Neural progenitor cell (in vitro differentiated cells): Measurements from ENCODE around the gene SPR. TPM values are rescaled to one million over a fixed set of nuclear protein-coding genes. Genes with fewer than 3 reads are reported as not detected.
A peak's percentile ranks its signal among the peaks of the same experiment; 100 is the strongest.

ENCODE experiments used
- DNase-seq: peaks from one replicate; pipeline ENCODE4 v3.0.0-alpha.2; 2016; ENCODE audit warnings: low spot score
- H2AFZ ChIP-seq: fragments of 200-600 bp; sonication (generic); replicated peaks from 2 replicates; pipeline ENCODE4 v1.6.1; 2016; ENCODE audit warnings: antibody characterized with exemption
- H3F3A ChIP-seq: fragments of 200-600 bp; sonication (generic); 2 replicates; pipeline ENCODE4 v1.6.1; 2016; ENCODE audit warnings: antibody characterized with exemption, low read depth
- H3K27ac ChIP-seq: fragments of 200-600 bp; sonication (generic); 2 replicates; pipeline ENCODE4 v1.5.1; 2016; ENCODE audit warnings: mild to moderate bottlenecking
- H3K27me3 ChIP-seq: fragments of 200-600 bp; sonication (generic); 2 replicates; pipeline ENCODE4 v1.6.1; 2016; ENCODE audit warnings: mild to moderate bottlenecking, moderate library complexity
- H3K36me3 ChIP-seq: fragments of 200-600 bp; sonication (generic); 2 replicates; pipeline ENCODE4 v1.5.1; 2016
- H3K4me1 ChIP-seq: fragments of 200-600 bp; sonication (generic); 2 replicates; pipeline ENCODE4 v1.6.1; 2016; ENCODE audit warnings: mixed run types
- H3K4me2 ChIP-seq: fragments of 200-600 bp; sonication (generic); 2 replicates; pipeline ENCODE4 v1.6.1; 2016
- H3K4me3 ChIP-seq: fragments of 200-600 bp; sonication (generic); 2 replicates; pipeline ENCODE4 v1.5.1; 2016
- H3K79me2 ChIP-seq: fragments of 200-600 bp; sonication (generic); 2 replicates; pipeline ENCODE4 v1.6.1; 2016; ENCODE audit warnings: low read depth
- H3K9ac ChIP-seq: fragments of 200-600 bp; sonication (generic); 2 replicates; pipeline ENCODE4 v1.6.1; 2016
- H3K9me3 ChIP-seq: fragments of 200-600 bp; sonication (generic); 2 replicates; pipeline ENCODE4 v1.5.1; 2016; ENCODE audit warnings: low read depth
- H4K20me1 ChIP-seq: fragments of 200-600 bp; sonication (generic); 2 replicates; pipeline ENCODE4 v1.6.1; 2016; ENCODE audit warnings: low read depth
- H3K27ac Mint-ChIP-seq: 3 replicates; pipeline ENCODE4 v1.8.0; 2021; ENCODE audit warnings: mixed read lengths
- H3K27me3 Mint-ChIP-seq: 2 replicates; pipeline ENCODE4 v1.8.0; 2022; ENCODE audit warnings: low read depth, mild to moderate bottlenecking, inconsistent platforms, moderate library complexity, mixed read lengths; ENCODE audit not compliant: insufficient read depth
- H3K36me3 Mint-ChIP-seq: 3 replicates; pipeline ENCODE4 v1.8.0; 2021; ENCODE audit warnings: mixed read lengths
- H3K4me1 Mint-ChIP-seq: 3 replicates; pipeline ENCODE4 v1.8.0; 2021; ENCODE audit warnings: mixed read lengths
- H3K4me3 Mint-ChIP-seq: 3 replicates; pipeline ENCODE4 v1.8.0; 2021; ENCODE audit warnings: mild to moderate bottlenecking, moderate library complexity, mixed read lengths
- H3K9me3 Mint-ChIP-seq: 3 replicates; pipeline ENCODE4 v1.8.0; 2020; ENCODE audit warnings: mixed read lengths
- EZH2 ChIP-seq: fragments of 200-600 bp; sonication (generic); IDR thresholded peaks from 2 replicates; pipeline ENCODE4 v1.6.1; 2017; ENCODE audit warnings: antibody characterized with exemption, mild to moderate bottlenecking, moderate library complexity
- EZH2phosphoT487 ChIP-seq: fragments of 200-600 bp; sonication (generic); IDR thresholded peaks from 2 replicates; pipeline ENCODE4 v1.6.1; 2017; ENCODE audit warnings: antibody characterized with exemption
- total RNA-seq: library from RNA; depleted of rRNA; stranded (reverse); fragments of >200 nt; gene quantifications from 2 replicates; pipeline ENCODE4 v1.2.3, GENCODE V29; 2015; ENCODE audit warnings: low replicate concordance
- TF ChIP-seq, protein P1 (sequence below): fragments of 200-600 bp; sonication (generic); IDR thresholded peaks from 2 replicates; pipeline ENCODE4 v1.5.1; 2017; ENCODE audit warnings: antibody characterized with exemption, mild to moderate bottlenecking

The SPR gene
- total RNA-seq, 1 donor from 2014 or later: 2.2 TPM

DNA sequence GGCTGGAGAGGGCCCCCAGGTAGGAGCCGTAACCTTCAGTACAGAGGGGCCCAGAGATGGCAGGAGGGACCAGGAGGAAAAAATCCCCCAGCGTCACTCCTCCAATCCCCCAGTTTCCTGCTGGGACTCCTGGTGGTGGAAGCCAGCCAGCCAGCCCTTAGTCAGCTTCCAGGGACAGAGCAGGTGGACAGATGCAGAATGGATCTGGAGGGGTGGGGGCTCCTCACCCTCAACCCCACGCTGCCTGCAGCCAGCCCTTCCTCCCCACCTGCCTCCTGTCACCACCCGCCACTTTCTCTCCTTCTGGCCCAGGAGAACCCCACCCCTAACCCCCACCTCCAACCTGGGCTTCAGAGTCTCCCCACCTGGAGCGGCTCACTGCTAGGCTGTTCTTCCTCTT, 51.2 kb downstream of the SPR start:
- no peak overlapping the region for H3K9ac ChIP-seq
- no peaks in the 10 kb centered on the region for H3K79me2 ChIP-seq
- no peaks in the 10 kb centered on the region for H4K20me1 ChIP-seq
- peaks cover 11% of the 10 kb centered on the region for H3K27me3 Mint-ChIP-seq
- TF ChIP-seq, protein P1, sequence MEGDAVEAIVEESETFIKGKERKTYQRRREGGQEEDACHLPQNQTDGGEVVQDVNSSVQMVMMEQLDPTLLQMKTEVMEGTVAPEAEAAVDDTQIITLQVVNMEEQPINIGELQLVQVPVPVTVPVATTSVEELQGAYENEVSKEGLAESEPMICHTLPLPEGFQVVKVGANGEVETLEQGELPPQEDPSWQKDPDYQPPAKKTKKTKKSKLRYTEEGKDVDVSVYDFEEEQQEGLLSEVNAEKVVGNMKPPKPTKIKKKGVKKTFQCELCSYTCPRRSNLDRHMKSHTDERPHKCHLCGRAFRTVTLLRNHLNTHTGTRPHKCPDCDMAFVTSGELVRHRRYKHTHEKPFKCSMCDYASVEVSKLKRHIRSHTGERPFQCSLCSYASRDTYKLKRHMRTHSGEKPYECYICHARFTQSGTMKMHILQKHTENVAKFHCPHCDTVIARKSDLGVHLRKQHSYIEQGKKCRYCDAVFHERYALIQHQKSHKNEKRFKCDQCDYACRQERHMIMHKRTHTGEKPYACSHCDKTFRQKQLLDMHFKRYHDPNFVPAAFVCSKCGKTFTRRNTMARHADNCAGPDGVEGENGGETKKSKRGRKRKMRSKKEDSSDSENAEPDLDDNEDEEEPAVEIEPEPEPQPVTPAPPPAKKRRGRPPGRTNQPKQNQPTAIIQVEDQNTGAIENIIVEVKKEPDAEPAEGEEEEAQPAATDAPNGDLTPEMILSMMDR: no peak
- no peak for TF ChIP-seq EZH2phosphoT487
- no peak for TF ChIP-seq EZH2
- peaks cover 11% of the 10 kb centered on the region for H3K4me1 Mint-ChIP-seq
- H3K36me3 Mint-ChIP-seq: no peaks in the 10 kb centered on the region
- H3K27ac Mint-ChIP-seq: no peak overlapping the region
- no peak for DNase-seq
- no peak overlapping the region for H3K27ac ChIP-seq
- peaks cover 13% of the 10 kb centered on the region for H3K4me1 ChIP-seq
- no peak overlapping the region for H2AFZ ChIP-seq
- no peak overlapping the region for H3K4me2 ChIP-seq
- no peaks in the 10 kb centered on the region for H3K36me3 ChIP-seq
- no peak overlapping the region for H3K4me3 ChIP-seq
- H3K27me3 ChIP-seq: peaks cover 23% of the 10 kb centered on the region
- H3K9me3 ChIP-seq: no peaks in the 10 kb centered on the region
- H3K4me3 Mint-ChIP-seq: no peak overlapping the region
- H3F3A ChIP-seq: no peaks in the 10 kb centered on the region
- H3K9me3 Mint-ChIP-seq: no peaks in the 10 kb centered on the region

GRCh38 chr2:72940361-72940760, 53.2 kb downstream of the SPR start:
- Histone ChIP-seq H3K27ac (no peak overlapping the region), H3K79me2 (no peaks in the 10 kb centered on the region), H3K9me3 (no peaks in the 10 kb centered on the region), H3K4me1 (peaks cover 13% of the 10 kb centered on the region), H4K20me1 (no peaks in the 10 kb centered on the region), H3F3A (no peaks in the 10 kb centered on the region), H2AFZ (no peak overlapping the region), H3K36me3 (no peaks in the 10 kb centered on the region), H3K9ac (no peak overlapping the region), H3K27me3 (peaks cover 12% of the 10 kb centered on the region), H3K4me3 (no peak overlapping the region), H3K4me2 (no peak overlapping the region)
- no peaks in the 10 kb centered on the region for H3K36me3 Mint-ChIP-seq
- no peaks in the 10 kb centered on the region for H3K9me3 Mint-ChIP-seq
- H3K4me3 Mint-ChIP-seq: no peak overlapping the region
- peak overlapping the region; percentile 63 for H3K27ac Mint-ChIP-seq
- no peak for DNase-seq
- TF ChIP-seq EZH2phosphoT487: no peak
- no peak for TF ChIP-seq EZH2
- TF ChIP-seq, protein P1: no peak
- peaks cover 11% of the 10 kb centered on the region for H3K27me3 Mint-ChIP-seq
- H3K4me1 Mint-ChIP-seq: peaks cover 11% of the 10 kb centered on the region

GRCh38 chr2:72940786-72941185, 53.6 kb downstream of the SPR start:
- TF ChIP-seq, protein P1: no peak
- TF ChIP-seq EZH2 (no peak), EZH2phosphoT487 (no peak)
- H3K27ac ChIP-seq: no peak overlapping the region
- peaks cover 11% of the 10 kb centered on the region for H3K4me1 Mint-ChIP-seq
- no peaks in the 10 kb centered on the region for H3K79me2 ChIP-seq
- H3K4me3 Mint-ChIP-seq: no peak overlapping the region
- H3K27ac Mint-ChIP-seq: no peak overlapping the region
- H3K9me3 ChIP-seq: no peaks in the 10 kb centered on the region
- H2AFZ ChIP-seq: no peak overlapping the region
- peaks cover 9% of the 10 kb centered on the region for H3K27me3 ChIP-seq
- no peaks in the 10 kb centered on the region for H3K36me3 Mint-ChIP-seq
- DNase-seq: peak; percentile 32
- peaks cover 11% of the 10 kb centered on the region for H3K27me3 Mint-ChIP-seq
- peak overlapping the region; percentile 0 for H3K4me2 ChIP-seq
- no peaks in the 10 kb centered on the region for H3F3A ChIP-seq
- no peaks in the 10 kb centered on the region for H3K9me3 Mint-ChIP-seq
- no peaks in the 10 kb centered on the region for H3K36me3 ChIP-seq
- H3K4me3 ChIP-seq: no peak overlapping the region
- no peak overlapping the region for H3K9ac ChIP-seq
- no peaks in the 10 kb centered on the region for H4K20me1 ChIP-seq
- peaks cover 13% of the 10 kb centered on the region for H3K4me1 ChIP-seq

Other genes starting within 250 kb of the SPR start
- 31.1 and 41.2 TPM in 2 replicates for gene EXOC6B, start 61.4 kb upstream of the SPR start, total RNA-seq
- gene EMX1, start 30.1 kb downstream of the SPR start, total RNA-seq: 0.43 and 7.3 TPM in 2 replicates
- gene SFXN5, start 184.3 kb downstream of the SPR start, total RNA-seq: 3.4 and 7.3 TPM in 2 replicates
- 4.2 and 6.8 TPM in 2 replicates for gene RAB11FIP5, start 225.5 kb downstream of the SPR start, total RNA-seq